SKM-1 (cell line): Measurements from ENCODE around the gene FGF8.

Source experiments
- DNase-seq: peaks from one replicate; lab custom pipeline; 2025; ENCODE audit not compliant: unreplicated experiment; lab: John Stamatoyannopoulos, UW

FGF8 gene

GRCh38 chr10:101782811-101783735 lies 7.2 kb upstream of the FGF8 start, which contains the start of gene NPM3:
Gene NPM3 (minus strand): TSS chr10:101783446. CDS start chr10:101783390, 56 bp downstream.
- peak; percentile 36 for DNase-seq

GRCh38 chr10:101781984-101782810 lies 6.3 kb upstream of the FGF8 start:
- no peak for DNase-seq

- no peak for DNase-seq
Observed at GRCh38 chr10:101781655-101781983, 5.7 kb upstream of the FGF8 start.

GRCh38 chr10:101780818-101781654 lies 5.1 kb upstream of the FGF8 start:
- DNase-seq = peak; percentile 52

- no peak for DNase-seq
Observed at GRCh38 chr10:101780187-101780817, 4.4 kb upstream of the FGF8 start.

- DNase-seq = no peak
Observed at GRCh38 chr10:101779544-101780186, 3.8 kb upstream of the FGF8 start.

- no peak for DNase-seq
Observed at GRCh38 chr10:101778781-101779543, 3.0 kb upstream of the FGF8 start.

- no peak for DNase-seq
Observed at GRCh38 chr10:101778151-101778780, 2.4 kb upstream of the FGF8 start.

- DNase-seq = no peak
Observed at GRCh38 chr10:101777619-101778145, 1.8 kb upstream of the FGF8 start.

- DNase-seq = no peak
Observed at GRCh38 chr10:101776161-101776817, 375 bp upstream of the FGF8 start.

GRCh38 chr10:101774589-101775272 lies 1.2 kb downstream of the FGF8 start:
- DNase-seq = no peak

GRCh38 chr10:101773923-101774588 lies 1.9 kb downstream of the FGF8 start:
- no peak for DNase-seq

GRCh38 chr10:101772895-101773761 lies 2.8 kb downstream of the FGF8 start:
- DNase-seq = no peak

GRCh38 chr10:101772017-101772894 lies 3.7 kb downstream of the FGF8 start:
- DNase-seq = no peak

GRCh38 chr10:101771380-101771779 lies 4.5 kb downstream of the FGF8 start:
- DNase-seq = no peak
